HG02973 (cell line): Measurements from ENCODE around the gene TTC7B.

Experiments
- ATAC-seq: cut with Tn5 transposase; IDR thresholded peaks from one replicate; pipeline ENCODE4 v1.9.1; 2021; ENCODE audit warnings: moderate library complexity; ENCODE audit not compliant: unreplicated experiment

Gene TTC7B

GRCh38 chr14:90564496-90564895 is 251.7 kb downstream of the TTC7B start:
- ATAC-seq, result no peak

GRCh38 chr14:90562652-90563051 is 253.6 kb downstream of the TTC7B start:
- ATAC-seq, result no peak

- no peak for ATAC-seq
Observed at GRCh38 chr14:90561920-90562319, 254.3 kb downstream of the TTC7B start.

GRCh38 chr14:90560991-90561390 is 255.2 kb downstream of the TTC7B start:
- ATAC-seq, result no peak

- ATAC-seq, result no peak
Observed at GRCh38 chr14:90560558-90560957, 255.7 kb downstream of the TTC7B start.

GRCh38 chr14:90559811-90560492 is 256.3 kb downstream of the TTC7B start:
- no peak for ATAC-seq

- no peak for ATAC-seq
Observed at GRCh38 chr14:90558983-90559590, 257.1 kb downstream of the TTC7B start.

- ATAC-seq, result no peak
Observed at GRCh38 chr14:90558041-90558982, 257.9 kb downstream of the TTC7B start.

GRCh38 chr14:90557516-90557915 is 258.7 kb downstream of the TTC7B start:
- no peak for ATAC-seq

GRCh38 chr14:90556666-90557450 is 259.4 kb downstream of the TTC7B start:
- ATAC-seq, result no peak

- no peak for ATAC-seq
Observed at GRCh38 chr14:90556012-90556477, 260.2 kb downstream of the TTC7B start.

- ATAC-seq, result no peak
Observed at GRCh38 chr14:90555126-90556011, 260.9 kb downstream of the TTC7B start.

- no peak for ATAC-seq
Observed at GRCh38 chr14:90554341-90554740, 261.9 kb downstream of the TTC7B start.

GRCh38 chr14:90553921-90554336 is 262.3 kb downstream of the TTC7B start:
- no peak for ATAC-seq

GRCh38 chr14:90553298-90553920 is 262.8 kb downstream of the TTC7B start:
- ATAC-seq, result no peak

- ATAC-seq, result no peak
Observed at GRCh38 chr14:90552465-90553297, 263.5 kb downstream of the TTC7B start.

GRCh38 chr14:90551733-90552464 is 264.3 kb downstream of the TTC7B start:
- ATAC-seq, result no peak
